BE2C (cell line): ENCODE results near the gene PHACTR1.
A peak's percentile ranks its signal among the peaks of the same experiment; 100 is the strongest.
"Not testable (repeated sequence)": the region's sequence is repeated elsewhere in the genome, so short reads cannot be mapped to it uniquely, and the experiment has no call there.

ENCODE experiments used
- DNase-seq: peaks from one replicate; pipeline ENCODE4 v3.0.0-alpha.2; 2020
- H3K27me3 ChIP-seq: fragments of 250-450 bp; sonication (Bioruptor Pico); 2 replicates; pipeline ENCODE4 v1.5.1; 2020; ENCODE audit warnings: mild to moderate bottlenecking
- H3K36me3 ChIP-seq: fragments of 250-450 bp; sonication (Bioruptor Pico); 2 replicates; pipeline ENCODE4 v1.5.1; 2020; ENCODE audit warnings: mild to moderate bottlenecking
- H3K4me1 ChIP-seq: fragments of 250-450 bp; sonication (Bioruptor Pico); 2 replicates; pipeline ENCODE4 v1.5.1; 2020
- H3K4me3 ChIP-seq: 2 replicates; pipeline ENCODE4 v1.5.1; 2011; ENCODE audit warnings: low read depth, low read length
- H3K9me3 ChIP-seq: fragments of 250-450 bp; sonication (Bioruptor Pico); 2 replicates; pipeline ENCODE4 v1.5.1; 2020
- TF ChIP-seq, protein P1 (sequence below): IDR thresholded peaks from 2 replicates; pipeline ENCODE4 v1.5.1; 2012; ENCODE audit warnings: mild to moderate bottlenecking, low read depth, low read length

The PHACTR1 gene

DNA sequence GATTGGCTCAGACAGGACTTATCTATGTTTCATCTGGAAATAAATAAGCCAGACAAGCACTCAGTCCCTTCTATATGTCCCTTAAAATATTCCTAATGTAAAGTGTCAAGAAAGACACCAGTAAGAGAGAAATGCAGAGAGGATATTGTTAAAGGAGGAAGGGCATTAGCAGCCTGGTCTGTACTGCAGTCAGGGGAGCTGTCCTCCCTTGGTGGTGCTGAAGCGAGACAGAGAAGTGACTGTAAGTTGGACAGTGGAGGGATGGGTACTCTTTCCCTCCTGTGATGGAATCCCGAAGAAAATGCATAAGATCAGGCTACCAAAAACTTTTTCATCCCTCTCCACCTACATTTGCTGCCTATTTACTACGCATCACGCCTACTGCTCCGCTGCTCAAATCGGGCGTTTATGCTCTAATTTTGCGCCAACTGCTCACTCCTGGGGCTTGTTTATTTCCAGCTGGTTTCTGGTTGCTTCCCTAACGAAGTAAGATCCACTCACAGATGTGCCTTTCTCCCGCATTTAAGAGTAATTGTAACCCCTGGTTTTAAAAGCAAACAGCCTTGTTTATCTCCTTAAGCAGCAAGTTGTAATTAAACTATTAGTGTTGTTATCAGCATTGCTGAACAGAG is 35.2 kb downstream of the PHACTR1 start:
- Histone ChIP-seq H3K27me3 (peaks cover 14% of the 10 kb centered on the region), H3K4me3 (no peak overlapping the region), H3K36me3 (no peaks in the 10 kb centered on the region), H3K4me1 (no peaks in the 10 kb centered on the region), H3K9me3 (no peaks in the 10 kb centered on the region)
- TF ChIP-seq, protein P1, sequence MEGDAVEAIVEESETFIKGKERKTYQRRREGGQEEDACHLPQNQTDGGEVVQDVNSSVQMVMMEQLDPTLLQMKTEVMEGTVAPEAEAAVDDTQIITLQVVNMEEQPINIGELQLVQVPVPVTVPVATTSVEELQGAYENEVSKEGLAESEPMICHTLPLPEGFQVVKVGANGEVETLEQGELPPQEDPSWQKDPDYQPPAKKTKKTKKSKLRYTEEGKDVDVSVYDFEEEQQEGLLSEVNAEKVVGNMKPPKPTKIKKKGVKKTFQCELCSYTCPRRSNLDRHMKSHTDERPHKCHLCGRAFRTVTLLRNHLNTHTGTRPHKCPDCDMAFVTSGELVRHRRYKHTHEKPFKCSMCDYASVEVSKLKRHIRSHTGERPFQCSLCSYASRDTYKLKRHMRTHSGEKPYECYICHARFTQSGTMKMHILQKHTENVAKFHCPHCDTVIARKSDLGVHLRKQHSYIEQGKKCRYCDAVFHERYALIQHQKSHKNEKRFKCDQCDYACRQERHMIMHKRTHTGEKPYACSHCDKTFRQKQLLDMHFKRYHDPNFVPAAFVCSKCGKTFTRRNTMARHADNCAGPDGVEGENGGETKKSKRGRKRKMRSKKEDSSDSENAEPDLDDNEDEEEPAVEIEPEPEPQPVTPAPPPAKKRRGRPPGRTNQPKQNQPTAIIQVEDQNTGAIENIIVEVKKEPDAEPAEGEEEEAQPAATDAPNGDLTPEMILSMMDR: no peak
- DNase-seq: peak; percentile 7

DNA sequence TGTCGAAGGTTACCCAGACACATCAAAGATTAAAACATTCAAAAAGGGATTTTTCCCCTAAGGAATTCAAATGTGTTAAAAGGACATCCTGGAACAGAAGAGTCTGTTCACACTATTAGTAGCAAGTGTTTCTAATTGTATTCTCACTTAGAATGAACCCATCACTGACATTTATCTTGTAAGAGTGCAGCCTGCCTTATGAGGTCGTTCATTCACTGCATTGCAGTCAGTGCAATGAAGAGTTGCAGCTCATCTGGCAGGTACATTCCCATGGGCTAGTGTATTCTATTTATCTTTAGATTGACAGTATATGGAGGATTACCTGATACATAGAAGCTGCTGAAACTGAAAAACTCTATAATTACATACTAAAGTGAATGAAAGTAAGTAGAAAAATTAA is 36.5 kb downstream of the PHACTR1 start:
- H3K4me3 ChIP-seq: no peak overlapping the region
- DNase-seq: no peak
- H3K9me3 ChIP-seq: no peaks in the 10 kb centered on the region
- TF ChIP-seq, protein P1: no peak
- H3K36me3 ChIP-seq: no peaks in the 10 kb centered on the region
- H3K4me1 ChIP-seq: no peaks in the 10 kb centered on the region
- H3K27me3 ChIP-seq: peaks cover 14% of the 10 kb centered on the region

DNA sequence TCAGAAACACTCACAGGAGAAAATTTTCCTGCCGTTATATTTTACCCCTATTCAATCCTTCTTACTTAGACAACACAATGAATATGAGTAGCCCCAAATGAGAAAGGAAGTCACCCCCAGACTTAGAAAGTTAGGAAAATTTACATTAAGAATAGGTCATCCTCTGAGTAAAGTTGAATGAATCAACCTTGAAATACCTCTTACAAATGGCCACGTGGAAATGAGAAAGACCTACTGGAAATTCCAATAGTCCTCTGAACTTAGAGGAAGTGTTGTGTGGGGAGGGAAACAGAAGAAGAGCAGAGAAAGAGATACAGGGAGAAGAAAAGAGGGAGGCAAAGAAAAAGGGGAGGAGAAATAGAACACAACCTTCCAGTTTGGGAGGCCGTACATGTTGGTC is 43.7 kb downstream of the PHACTR1 start:
- Histone ChIP-seq H3K9me3 (no peaks in the 10 kb centered on the region), H3K36me3 (no peaks in the 10 kb centered on the region), H3K4me3 (no peak overlapping the region), H3K4me1 (no peaks in the 10 kb centered on the region), H3K27me3 (peaks cover 3% of the 10 kb centered on the region)
- TF ChIP-seq, protein P1: no peak
- no peak for DNase-seq

DNA sequence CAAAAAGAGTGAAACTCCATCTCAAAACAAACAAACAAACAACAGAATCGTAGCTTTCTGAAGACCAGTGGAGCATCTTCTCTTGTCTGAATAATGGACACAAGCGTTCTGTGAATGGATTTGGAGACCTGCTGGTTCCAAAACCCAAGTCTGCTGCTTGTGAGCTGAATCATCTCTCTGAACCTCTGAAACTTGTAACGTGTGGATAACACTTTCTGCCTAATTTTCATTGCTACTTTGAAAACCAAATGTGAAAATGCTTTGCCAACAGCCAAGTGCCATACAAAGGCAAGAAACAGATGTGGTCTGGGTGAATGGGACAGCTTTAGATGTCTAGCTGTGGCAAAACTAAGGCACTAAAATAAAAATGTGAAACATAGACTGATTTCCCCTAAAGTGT is 44.3 kb downstream of the PHACTR1 start:
- TF ChIP-seq, protein P1: no peak

DNA sequence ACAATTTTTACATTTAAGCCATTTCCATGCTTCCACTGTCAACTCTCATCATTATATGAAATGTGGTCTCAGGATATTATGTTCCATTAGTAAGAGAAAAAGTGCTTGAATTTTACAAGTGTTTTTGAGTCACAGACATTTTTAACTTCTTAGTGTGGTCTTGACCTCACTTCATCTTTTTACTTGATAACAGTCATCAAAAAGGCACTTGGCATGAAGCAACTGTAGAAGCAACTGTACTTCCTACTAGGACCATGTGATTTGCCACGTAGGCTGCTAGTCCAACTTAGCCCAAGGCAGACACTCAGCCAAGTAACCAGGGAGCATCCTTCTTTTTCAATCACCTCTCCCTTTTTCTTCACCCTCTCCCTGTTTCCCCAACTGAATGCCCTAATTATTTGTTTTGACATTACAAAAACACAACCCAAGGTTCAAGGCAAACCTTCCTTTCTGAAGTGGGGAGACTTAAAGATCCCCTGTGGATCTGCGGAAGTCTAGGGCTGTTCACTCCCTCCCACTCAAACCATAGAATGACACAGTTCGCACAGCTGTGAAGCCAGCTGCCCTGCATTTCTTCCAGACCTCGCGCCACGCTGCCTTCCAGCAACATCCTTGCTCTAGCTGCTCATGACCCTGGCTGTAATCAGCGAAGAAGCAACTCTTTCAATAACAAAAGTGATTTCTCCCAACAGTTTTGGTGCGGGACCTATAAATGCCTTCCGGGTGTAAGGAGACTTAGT is 45.0 kb downstream of the PHACTR1 start:
- TF ChIP-seq, protein P1: no peak
- DNase-seq: no peak

More for the DNA sequence above, 44.3 kb downstream of the PHACTR1 start:
- H3K4me3 ChIP-seq: no peak overlapping the region
- DNase-seq: no peak
- H3K27me3 ChIP-seq: peaks cover under 1% of the 10 kb centered on the region
- no peaks in the 10 kb centered on the region for H3K4me1 ChIP-seq
- no peaks in the 10 kb centered on the region for H3K9me3 ChIP-seq
- H3K36me3 ChIP-seq: no peaks in the 10 kb centered on the region

DNA sequence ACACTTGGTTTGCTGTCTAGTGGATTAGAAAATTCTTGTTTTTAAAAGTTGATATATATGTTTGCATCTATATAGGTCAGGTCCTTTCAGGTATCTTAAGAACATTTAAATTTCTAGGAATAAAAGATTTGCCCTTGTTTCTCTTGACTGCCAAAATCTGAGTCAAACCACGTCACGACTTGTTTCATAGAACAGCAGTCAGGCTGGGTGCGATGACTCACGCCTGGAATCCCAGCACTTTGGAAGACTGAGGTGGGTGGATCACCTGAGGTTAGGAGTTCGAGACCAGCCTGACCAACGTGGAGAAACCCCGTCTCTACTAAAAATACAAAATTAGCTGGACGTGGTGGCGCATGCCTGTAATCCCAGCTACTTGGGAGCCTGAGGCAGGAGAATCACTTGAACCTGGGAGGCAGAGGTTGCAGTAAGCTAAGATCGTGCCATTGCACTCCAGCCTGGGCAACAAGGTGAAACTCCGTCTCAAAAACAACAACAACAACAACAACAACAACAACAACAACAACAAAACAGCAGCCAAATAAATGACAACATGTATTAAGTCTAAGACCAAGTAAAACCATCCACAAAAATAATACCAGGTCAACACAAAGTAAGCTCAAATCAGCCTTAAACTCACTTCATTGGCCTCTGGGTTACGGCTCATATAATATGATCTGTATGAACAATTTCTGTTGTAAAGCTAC is 46.3 kb downstream of the PHACTR1 start:
- H3K4me3 ChIP-seq, H3K27me3 ChIP-seq: not testable (repeated sequence)

More for the DNA sequence above, 45.0 kb downstream of the PHACTR1 start:
- H3K36me3 ChIP-seq: no peaks in the 10 kb centered on the region
- H3K27me3 ChIP-seq: no peaks in the 10 kb centered on the region; the same call in 1 of the 2 replicates
- no peaks in the 10 kb centered on the region for H3K9me3 ChIP-seq
- H3K4me3 ChIP-seq: no peak overlapping the region
- H3K4me1 ChIP-seq: no peaks in the 10 kb centered on the region

More for the DNA sequence above, 46.3 kb downstream of the PHACTR1 start:
- not testable (repeated sequence) for DNase-seq, H3K36me3 ChIP-seq, H3K4me1 ChIP-seq, H3K9me3 ChIP-seq
